Panc1 (cell line): ENCODE data around the gene ZSCAN22. TPM values are rescaled to one million over a fixed set of nuclear protein-coding genes. Genes with fewer than 3 reads are reported as not detected.

ENCODE experiments used
- ATAC-seq: fragments of 200-7000 bp; cut with Tn5 transposase; 2 replicates; pipeline ENCODE4 v1.9.1; 2020; ENCODE audit warnings: mild to moderate bottlenecking, moderate library complexity
- BruUV-seq: library from RNA; stranded (reverse); fragments of 400-500 nt; replicated peaks from 2 replicates; lab custom pipeline; 2021; lab: Mats Ljungman, UMichigan
- CTCF ChIA-PET: fragments of 300-600 bp; sonication (Branson Sonifier 250); formaldehyde crosslinking; loops from one replicate; lab custom pipeline; 2022; ENCODE audit warnings: antibody characterized with exemption; lab: Charles Lee
- POLR2A ChIA-PET: fragments of 300-600 bp; sonication (Branson Sonifier 250); formaldehyde crosslinking; loops from one replicate; lab custom pipeline; 2022; ENCODE audit warnings: antibody characterized with exemption; lab: Charles Lee
- DNase-seq: peaks from one replicate; pipeline ENCODE4 v3.0.0-alpha.2; 2010; ENCODE audit warnings: low read depth, low spot score
- H3K27ac ChIP-seq: 2 replicates; pipeline ENCODE4 v1.5.1; 2011; ENCODE audit warnings: mild to moderate bottlenecking, low read length, inconsistent platforms
- H3K27me3 ChIP-seq: fragments of 200-500 bp; sonication (Bioruptor generic); 2 replicates; pipeline ENCODE4 v1.6.0; 2014; ENCODE audit warnings: low read length, inconsistent platforms; ENCODE audit not compliant: control insufficient read depth, insufficient read depth
- H3K36me3 ChIP-seq: fragments of 200-500 bp; sonication (Bioruptor generic); 2 replicates; pipeline ENCODE4 v1.5.1; 2014; ENCODE audit warnings: inconsistent platforms, mild to moderate bottlenecking, low read length, moderate library complexity; ENCODE audit not compliant: control insufficient read depth, insufficient read depth
- H3K4me1 ChIP-seq: 2 replicates; pipeline ENCODE4 v1.5.1; 2011; ENCODE audit warnings: inconsistent platforms, mild to moderate bottlenecking, low read length, moderate library complexity; ENCODE audit not compliant: control insufficient read depth, insufficient read depth
- H3K4me3 ChIP-seq, 2 experiments: 2 replicates each; pipeline ENCODE4 v1.5.1; 2011 to 2012; ENCODE audit warnings: low read depth in 2 of 2, low read length in 2 of 2, mild to moderate bottlenecking in 2 of 2, inconsistent platforms in 1 of 2, moderate library complexity in 1 of 2
- H3K9me3 ChIP-seq: fragments of 200-500 bp; sonication (Bioruptor generic); 2 replicates; pipeline ENCODE4 v1.5.1; 2014; ENCODE audit warnings: low read depth, mild to moderate bottlenecking, inconsistent platforms, low read length, moderate library complexity; ENCODE audit not compliant: control insufficient read depth, insufficient read depth
- CTCF ChIP-seq: fragments of 450-650 bp; IDR thresholded peaks from 2 replicates; pipeline ENCODE4 v1.5.1; 2017; ENCODE audit warnings: mild to moderate bottlenecking
- POLR2AphosphoS5 ChIP-seq: IDR thresholded peaks from 2 replicates; pipeline ENCODE4 v1.6.1; 2012; ENCODE audit warnings: mild to moderate bottlenecking, low read depth, low read length, moderate library complexity
- REST ChIP-seq, 2 experiments: IDR thresholded peaks; 2 replicates each; pipeline ENCODE4 v1.6.1; 2011 to 2012; ENCODE audit warnings: low read depth in 2 of 2, control low read depth in 1 of 2, low read length in 1 of 2, mild to moderate bottlenecking in 1 of 2, moderate library complexity in 1 of 2; ENCODE audit not compliant: insufficient read depth in 1 of 2
- SIN3A ChIP-seq: IDR thresholded peaks from 2 replicates; pipeline ENCODE4 v1.6.1; 2012; ENCODE audit warnings: low read depth, mild to moderate bottlenecking, low read length, moderate library complexity, borderline replicate concordance; ENCODE audit not compliant: insufficient read depth
- TCF7L2 ChIP-seq: IDR thresholded peaks from 2 replicates; pipeline ENCODE4 v1.6.1; 2011; ENCODE audit warnings: mild to moderate bottlenecking, low read depth, low read length, inconsistent platforms
- in situ Hi-C: cut with HindIII; loops from 2 replicates; pipeline ENCODE4 v1.10.0; 2016; ENCODE audit warnings: low sequenced_read_pairs, low pct_unique_long_range_greater_than_20kb
- intact Hi-C: fragments of 100-400 bp; cut with micrococcal nuclease; formaldehyde crosslinking; loops from one replicate; pipeline ENCODE4 v1.10.0; 2022; ENCODE audit not compliant: unreplicated experiment
- total RNA-seq: library from RNA; stranded (reverse); gene quantifications from one replicate; pipeline ENCODE4 v1.2.1, GENCODE V29; 2021; ENCODE audit not compliant: unreplicated experiment

Gene ZSCAN22
- total RNA-seq, 1 experiment from 2014 or later: 6.6 TPM

- peak within 1 kb of the TSS; percentile 91 for H3K27ac ChIP-seq
- in situ Hi-C loops (no loop called here), intact Hi-C loops (no loop called here)
- no TSS peak for BruUV-seq
- ChIA-PET POLR2A (no interaction called here), CTCF (no interaction called here)
- H3K4me1 ChIP-seq: peaks cover 14% of the 10 kb centered on the region
- peak within 1 kb of the TSS; percentile 89 to 95 for H3K4me3 ChIP-seq
- DNase-seq: peak; percentile 91
- H3K9me3 ChIP-seq: 0 out of 2 replicates have a peak, but pooled peaks cover 6% of the 10 kb centered on the region
- peaks cover 35% of the 10 kb centered on the region for H3K36me3 ChIP-seq
- peak; percentile 99 for ATAC-seq
- no peaks in the 10 kb centered on the region for H3K27me3 ChIP-seq
- peak; percentile 85 for TF ChIP-seq SIN3A
- no peak for TF ChIP-seq CTCF
- TF ChIP-seq TCF7L2: peak; percentile 89
- TF ChIP-seq REST (IDR thresholded peaks at IDR 0.05; ENCODE audit: insufficient read depth in 1 of 2, low read depth in 2 of 2, low read length in 1 of 2): peak in 1 of 2 experiments; percentile 75; a peak in 1 of 4 replicates
- peak; percentile 97 for TF ChIP-seq POLR2AphosphoS5
Measured at GRCh38 chr19:58305065-58305931, 21.5 kb upstream of the ZSCAN22 start, which contains the start of gene ERVK3-1. Gene ERVK3-1, plus strand, starts transcription at chr19:58305377. Its CDS starts 6,792 bp downstream, at chr19:58312169.

GRCh38 chr19:58305932-58306323, 20.9 kb upstream of the ZSCAN22 start:
- CTCF ChIA-PET: interaction anchor here (0.8 kb wide), 1 partner anchor 29 kb away, joined by 3 read pairs; no protein-coding TSS in a partner anchor

More at GRCh38 chr19:58305932-58306323, 20.9 kb upstream of the ZSCAN22 start:
- ATAC-seq (no peak), DNase-seq (no peak)
- Histone ChIP-seq H3K4me3 (peak overlapping the region; percentile 89 to 95), H3K36me3 (peaks cover 35% of the 10 kb centered on the region), H3K27ac (peak overlapping the region; percentile 91), H3K9me3 (0 out of 2 replicates have a peak, but pooled peaks cover 6% of the 10 kb centered on the region), H3K27me3 (no peaks in the 10 kb centered on the region), H3K4me1 (peaks cover 14% of the 10 kb centered on the region)
- TF ChIP-seq CTCF: no peak
- no peak for TF ChIP-seq REST (IDR thresholded peaks at IDR 0.05; ENCODE audit: insufficient read depth in 1 of 2, low read depth in 2 of 2, low read length in 1 of 2)
- no TSS peak for BruUV-seq
- in situ Hi-C loops (no loop called here), intact Hi-C loops (no loop called here)
- POLR2A ChIA-PET: interaction anchor here (0.6 kb wide), 1 partner anchor 65 kb away, joined by 6 read pairs; no protein-coding TSS in a partner anchor
